GM21825 (cell line): Measurements from ENCODE around the gene BCAM.

Experiments
- ATAC-seq: cut with Tn5 transposase; IDR thresholded peaks from one replicate; pipeline ENCODE4 v1.9.1; 2021; ENCODE audit warnings: mild to moderate bottlenecking, moderate library complexity; ENCODE audit not compliant: unreplicated experiment

BCAM gene

DNA sequence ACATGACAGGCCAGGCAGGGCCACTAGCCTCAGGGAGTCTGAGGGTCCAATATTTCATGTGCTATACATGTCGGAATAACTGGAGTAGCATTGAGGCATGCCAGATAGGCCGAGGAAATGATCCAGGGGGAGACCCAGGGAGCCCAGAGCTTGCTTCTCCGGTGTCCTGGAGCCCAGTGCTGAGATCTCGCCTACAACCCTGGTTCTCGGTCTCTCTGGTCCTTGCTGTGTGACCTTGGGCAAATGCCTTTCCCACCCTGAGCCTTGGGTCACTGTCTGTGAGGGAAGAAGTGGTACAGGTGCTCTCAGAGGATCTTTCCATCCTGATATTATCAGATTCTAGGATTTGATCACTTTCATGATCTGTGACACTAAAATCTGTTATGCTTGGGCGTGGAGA, 19.9 kb upstream of the BCAM start:
- no peak for ATAC-seq

DNA sequence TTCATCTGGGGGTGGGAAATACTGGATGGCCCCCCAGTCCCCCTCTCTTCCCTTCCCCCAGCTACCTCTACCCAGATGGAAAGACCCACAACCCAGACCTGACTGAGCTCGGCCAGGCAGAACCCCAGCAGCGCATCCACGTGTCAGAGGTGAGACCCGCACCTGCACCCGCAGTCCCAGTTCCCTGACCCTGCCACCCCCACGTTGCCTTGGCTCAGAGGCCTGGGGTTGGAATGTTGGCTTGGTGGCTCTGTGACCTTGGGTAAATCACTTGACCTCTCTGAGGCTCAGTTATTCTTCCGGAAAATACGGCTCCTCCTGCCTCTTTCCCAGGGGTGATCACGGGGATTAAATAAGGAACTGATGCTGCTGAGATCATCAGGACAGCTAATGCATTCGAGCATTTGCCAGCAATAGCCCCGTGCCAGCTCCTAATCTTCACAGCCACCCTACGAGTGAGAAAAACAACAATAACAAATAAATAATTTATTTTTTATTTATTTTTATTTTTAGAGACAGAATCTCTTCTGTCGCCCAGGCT, 18.9 kb upstream of the BCAM start:
- ATAC-seq, result no peak

DNA sequence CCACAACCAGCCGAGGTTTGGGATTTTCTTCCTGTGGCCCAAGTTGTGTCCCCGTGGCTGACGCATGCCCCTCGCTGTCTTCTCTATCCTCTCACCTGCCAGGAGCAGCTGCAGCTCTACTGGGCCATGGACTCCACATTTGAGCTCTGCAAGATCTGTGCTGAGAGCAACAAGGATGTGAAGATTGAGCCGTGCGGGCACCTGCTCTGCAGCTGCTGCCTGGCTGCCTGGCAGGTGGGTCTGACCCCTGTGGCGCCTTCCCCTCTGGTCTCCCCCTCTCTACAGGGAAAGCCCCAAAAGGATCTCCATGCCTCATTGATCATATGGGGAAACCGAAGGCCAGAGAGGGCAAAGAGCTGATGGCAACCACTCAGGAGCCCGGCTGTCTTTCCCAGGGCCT, 16.6 kb upstream of the BCAM start:
- ATAC-seq, result no peak

DNA sequence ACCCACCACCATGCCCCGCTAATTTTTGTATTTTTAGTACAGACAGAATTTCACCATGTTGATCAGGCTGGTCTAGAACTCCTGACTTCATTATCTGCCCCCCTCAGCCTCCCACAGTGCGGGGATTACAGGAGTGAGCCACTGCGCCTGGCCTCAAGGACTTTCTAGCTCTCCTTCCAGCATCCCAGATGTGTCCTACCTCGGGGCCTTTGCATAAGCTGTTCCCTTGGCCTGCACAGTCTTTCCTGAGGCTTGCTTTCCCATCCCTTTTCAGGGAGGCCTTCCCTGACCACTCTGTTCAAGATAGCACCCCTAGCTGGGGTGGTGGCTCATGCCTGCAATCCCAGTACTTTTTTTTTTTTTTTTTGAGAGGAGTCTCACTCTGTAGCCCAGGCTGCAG, 14.3 kb upstream of the BCAM start:
- ATAC-seq, result no peak

DNA sequence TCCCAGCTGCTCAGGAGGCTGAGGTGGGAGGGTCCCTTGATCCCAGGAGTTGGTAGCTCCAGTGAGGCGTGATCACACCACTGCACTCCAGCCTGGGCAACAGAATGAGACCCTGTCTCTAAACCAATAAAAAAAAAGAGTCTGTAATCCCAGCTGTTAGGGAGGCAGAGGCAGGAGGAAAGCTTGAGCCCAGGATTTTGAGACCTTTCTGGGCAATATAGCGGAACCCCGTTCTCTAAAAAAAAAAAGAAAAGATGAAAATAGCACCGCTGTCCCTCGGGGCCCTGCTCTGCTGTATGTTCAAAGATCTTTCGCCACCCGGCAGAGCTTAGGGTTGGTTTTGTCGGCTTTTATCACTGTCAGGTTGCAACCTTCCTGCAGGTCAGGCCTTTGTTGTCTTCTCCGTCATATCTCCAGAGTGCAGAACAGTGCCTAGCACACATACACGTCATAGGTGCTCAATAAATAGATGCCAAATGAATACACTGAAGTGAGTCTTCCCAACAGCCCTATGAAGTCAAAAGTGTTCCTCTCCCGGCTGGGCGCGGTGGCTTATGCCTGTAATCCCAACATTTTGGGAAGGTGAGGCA, 13.4 kb upstream of the BCAM start:
- ATAC-seq, result no peak

DNA sequence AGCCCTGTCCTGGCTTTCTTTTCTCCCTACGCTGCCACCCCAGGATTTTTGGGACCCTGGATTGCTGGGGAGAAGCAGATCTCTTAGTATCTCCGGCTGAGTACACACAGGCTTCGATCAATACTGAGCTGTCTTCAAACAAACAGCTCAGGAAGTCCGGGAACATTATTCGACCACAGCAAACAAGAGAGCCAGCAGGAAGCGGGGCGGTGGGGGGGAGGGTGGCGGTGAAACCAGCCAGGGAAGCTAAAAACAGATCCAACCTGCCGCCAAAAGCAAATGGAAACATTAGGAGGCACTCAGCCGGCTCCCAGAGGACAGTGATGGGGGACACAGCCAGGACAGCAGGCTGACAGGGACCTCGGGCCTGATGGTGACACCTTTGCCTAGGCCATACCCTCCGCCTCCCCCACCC, 12.2 kb upstream of the BCAM start:
- ATAC-seq, result no peak

DNA sequence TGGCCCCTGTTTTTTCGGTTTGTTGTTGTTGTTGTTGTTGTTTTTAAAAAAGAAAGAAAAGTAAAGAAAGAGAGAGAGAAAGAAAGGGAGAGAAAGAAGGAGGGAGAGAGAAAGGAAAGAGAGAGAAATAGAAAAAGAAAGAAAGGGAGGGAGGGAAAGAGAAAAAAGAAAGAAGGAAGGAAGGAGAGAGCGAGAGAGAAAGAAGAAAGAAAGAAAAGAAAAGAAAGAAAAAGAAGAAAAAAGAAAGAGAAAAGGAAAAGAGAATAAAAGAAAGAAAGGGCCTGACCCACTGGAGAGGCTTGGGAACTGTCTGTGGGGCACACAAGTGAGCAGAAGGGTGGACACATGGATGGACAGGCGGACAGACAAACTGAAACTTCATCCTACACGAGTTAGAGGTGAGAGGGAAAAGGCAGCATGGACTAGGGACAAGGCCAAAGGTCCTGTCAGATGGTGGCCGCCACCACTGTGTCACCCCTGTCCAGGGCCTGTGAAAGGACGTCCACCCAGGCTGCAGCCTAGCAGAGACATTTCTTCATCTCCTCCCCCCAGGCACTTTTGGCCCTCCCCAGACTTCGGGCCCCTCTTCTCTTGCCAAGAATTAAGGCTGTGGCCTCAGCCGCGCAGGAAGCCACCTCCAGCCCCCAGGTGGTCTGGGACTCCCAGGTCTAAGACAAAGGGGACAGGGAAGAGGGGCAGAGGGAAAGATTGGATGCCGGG, 9.1 kb upstream of the BCAM start:
- ATAC-seq, result no peak

DNA sequence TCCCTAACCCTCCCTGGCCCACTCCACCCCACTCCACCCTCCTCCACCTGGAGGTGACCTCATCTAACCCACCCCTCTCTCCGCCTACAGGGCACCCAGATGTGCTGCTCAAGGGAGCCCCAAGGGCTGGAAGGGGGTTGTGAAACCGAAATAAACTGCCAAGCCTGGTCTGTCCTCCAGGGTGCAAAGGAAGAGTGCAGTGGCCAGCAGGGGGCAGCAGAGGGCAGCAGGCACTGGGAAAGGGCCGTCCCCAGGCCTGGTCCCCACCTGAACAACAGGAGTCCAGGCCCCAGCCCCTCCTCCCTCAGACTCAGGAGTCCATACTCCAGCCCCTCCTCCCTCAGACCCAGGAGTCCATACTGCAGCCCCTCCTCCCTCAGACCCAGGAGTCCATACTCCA, 8.4 kb upstream of the BCAM start:
- peak; percentile 68 for ATAC-seq

DNA sequence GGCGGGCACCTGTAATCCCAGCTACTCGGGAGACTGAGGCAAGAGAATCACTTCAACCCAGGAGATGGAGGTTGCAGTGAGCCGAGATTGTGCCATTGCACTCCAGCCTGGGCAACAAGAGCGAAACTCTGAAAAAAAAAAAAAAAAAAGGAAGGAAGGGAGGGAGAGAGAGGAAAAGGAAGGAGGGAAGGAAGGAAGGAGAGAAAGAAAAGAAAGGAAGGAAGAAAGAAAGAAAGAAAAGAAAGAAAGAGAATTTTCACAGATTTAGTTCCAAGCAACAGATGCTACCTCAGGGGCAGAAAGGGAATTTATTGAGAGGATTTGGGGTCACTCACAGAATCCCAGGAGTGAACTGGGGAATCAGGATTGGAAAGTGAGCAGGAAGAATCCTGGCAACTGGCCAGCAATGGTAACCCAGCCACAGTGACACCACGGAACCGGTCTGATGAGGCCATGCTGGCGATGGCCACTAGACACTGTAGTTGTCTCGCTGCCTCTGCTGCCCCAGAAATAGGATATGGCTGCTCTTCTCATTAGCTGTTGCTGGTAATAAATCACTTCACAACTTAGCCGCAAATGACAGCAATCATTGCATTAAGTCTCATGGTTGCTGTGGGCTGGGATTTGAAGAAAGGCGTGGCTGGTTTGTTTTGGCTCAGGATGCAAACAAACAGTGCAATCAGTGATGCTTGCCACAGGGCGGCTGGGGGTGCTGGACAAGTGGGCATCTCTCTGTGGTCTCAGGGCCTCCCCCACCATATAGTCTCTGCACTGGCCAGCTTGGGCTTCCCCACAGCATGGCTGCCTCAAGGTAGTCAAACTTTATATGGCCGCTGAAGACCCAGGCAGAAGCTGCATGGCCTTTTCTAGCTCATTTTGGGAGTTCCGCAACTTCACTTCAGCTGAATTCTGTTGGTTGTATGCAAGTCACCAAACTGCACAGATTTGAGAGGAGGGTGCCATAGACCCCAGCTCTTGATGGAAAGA, 5.2 kb upstream of the BCAM start:
- ATAC-seq, result no peak

DNA sequence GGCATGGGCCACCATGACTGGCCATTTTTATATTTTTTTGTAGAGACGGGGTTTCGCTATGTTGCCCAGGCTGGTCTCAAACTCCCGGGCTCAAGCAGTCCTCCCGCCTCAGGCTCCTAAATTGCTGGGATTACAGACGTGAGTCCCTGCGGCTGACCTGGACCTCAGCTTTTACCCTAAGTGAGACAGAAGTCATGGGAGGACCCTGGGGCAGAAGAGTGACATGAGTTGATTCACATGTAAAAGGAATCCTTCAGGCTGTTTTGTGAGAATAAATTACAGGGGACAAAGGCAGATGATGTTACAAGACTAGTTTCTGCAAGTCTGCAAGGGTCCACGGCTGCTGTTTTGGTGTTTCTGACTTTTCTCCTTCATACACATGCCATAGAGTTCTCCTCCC, 2.6 kb upstream of the BCAM start:
- no peak for ATAC-seq

DNA sequence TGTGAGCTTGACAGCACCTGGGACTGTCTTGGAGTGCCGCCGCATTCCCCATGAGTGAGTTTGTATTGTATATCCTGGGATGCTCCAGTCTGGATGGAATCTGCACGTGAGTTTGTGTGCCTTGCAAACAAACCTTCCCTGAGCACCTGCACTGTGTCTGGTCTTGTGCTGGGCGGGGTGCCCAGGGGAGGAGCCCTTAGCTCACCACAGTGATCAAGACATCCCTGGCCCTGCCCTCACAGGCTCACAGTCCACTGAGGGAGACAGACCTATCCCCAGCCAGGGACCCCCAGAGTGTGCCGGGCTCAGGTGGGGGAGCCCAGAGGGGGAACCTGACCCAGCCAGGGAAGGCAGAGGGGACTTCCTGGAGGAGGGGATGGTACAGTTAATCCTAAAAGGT, 1.7 kb upstream of the BCAM start:
- no peak for ATAC-seq

DNA sequence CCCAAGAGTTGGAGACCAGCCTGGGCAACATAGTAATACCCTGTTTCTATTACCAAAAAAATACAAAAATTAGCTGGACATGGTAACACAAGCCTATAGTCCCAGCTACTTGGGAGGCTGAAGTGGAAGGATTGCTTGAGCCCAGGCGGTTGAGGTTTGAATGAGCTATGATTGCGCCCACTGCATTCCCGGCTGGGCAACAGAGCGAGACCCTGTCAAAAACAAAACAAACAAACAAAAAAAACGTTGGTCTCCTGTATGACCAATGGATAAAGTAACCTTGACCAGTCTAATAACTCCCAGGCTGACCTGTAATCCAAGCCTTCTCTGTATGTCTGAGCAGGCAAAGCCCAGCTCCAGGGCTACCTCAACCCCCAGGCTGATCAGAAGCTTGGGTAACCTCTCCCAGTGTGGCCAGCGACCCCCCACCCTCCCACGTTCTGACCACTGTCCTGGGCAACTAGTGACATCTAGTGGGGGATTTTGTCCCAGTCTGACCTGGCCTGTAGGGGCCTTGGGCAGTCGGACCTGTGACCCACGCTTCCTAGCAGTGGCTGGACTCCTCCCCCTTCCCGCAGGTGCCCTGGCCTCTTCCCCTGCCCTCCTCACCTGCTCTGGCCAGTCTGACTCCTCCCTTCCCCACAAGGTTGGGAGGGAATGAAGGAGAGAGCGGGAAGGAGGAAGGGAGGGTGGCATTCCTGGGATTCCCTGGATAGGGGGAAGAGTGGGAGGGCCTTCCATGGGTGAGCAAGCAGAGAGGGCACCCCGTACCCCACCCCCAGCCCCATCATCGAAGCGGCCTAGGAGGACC, 1.0 kb upstream of the BCAM start:
- ATAC-seq, result no peak

DNA sequence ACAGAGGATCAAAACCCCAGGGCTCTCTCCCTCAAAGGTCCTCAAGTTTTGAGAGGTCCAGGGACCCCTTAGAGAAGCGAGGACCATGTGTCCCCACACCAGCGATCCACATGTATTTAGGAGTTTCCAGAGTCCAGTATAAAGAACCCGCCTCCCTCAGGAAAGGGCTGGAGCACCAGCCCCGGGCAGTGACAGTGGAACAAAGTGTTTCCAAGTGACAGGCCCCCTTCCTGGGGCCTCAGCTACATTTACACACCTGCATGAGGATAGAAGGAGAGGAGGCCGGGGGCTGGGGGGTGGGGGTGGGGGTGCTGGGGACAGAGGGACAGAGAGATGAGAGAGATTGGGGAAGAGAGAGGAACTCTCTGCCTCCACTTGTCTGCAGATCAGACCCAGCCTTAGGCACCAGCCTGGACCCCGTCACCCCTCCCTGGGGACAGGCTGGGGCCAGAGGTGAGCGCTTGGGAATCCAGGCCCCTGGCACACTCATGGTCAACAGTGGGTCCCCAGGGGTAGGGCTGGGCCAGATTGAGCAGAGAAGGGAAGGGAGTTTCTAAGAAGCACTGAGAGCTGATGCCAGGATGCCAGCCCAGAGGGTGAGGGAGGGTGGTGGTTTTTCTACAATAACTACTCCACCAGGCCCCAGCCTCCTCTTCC, 802 bp downstream of the BCAM start:
- ATAC-seq, result no peak

DNA sequence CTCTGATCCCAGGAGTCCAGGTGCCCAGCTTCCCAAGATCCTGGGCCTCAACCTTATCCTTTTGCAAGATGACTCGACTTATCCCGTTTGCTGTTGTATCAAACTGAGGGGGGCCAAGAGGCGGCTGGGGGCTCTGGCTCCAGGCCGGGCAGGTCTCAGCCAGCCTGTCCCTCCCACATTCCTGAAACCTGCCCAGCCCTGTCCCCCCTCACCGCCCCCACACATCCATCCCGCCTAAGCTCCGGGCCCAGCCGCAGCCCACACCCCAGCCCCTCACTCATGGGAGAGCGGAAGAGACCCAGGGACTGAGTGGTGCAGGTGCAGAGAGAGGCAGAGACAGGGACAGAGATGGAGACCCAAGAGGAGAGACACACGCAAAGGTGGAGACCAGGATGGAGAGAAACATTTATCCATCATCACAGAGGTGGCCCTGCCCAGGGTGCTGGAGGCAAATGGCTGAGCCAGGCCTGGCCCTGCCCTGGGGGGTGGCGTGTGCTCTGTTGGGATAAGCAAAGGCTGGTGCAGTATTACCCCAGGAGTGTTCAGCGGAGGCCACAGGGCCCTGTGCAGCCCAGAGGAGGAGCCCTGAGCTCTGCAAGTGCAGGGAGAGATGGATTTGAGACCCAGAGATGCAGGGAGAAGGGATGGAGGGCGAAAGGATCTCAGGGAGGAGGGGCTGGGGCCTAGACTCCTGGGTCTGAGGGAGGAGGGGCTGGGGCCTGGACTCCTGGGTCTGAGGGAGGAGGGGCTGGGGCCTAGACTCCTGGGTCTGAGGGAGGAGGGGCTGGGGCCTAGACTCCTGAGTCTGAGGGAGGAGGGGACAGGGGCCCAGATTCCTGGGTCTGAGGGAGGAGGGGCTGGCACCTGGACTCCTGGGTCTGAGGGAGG, 1.6 kb downstream of the BCAM start:
- ATAC-seq, result no peak

DNA sequence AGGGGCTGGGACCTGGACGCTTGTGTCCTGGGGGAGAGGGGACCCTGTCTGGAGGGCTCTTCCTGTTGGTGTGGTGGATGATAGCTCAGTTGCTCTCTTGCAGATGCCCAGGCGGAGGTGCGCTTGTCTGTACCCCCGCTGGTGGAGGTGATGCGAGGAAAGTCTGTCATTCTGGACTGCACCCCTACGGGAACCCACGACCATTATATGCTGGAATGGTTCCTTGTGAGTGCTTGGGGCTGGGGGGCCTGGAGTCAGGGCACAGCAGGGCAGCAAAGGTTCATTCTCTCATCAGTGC, 2.2 kb downstream of the BCAM start:
- ATAC-seq, result no peak

DNA sequence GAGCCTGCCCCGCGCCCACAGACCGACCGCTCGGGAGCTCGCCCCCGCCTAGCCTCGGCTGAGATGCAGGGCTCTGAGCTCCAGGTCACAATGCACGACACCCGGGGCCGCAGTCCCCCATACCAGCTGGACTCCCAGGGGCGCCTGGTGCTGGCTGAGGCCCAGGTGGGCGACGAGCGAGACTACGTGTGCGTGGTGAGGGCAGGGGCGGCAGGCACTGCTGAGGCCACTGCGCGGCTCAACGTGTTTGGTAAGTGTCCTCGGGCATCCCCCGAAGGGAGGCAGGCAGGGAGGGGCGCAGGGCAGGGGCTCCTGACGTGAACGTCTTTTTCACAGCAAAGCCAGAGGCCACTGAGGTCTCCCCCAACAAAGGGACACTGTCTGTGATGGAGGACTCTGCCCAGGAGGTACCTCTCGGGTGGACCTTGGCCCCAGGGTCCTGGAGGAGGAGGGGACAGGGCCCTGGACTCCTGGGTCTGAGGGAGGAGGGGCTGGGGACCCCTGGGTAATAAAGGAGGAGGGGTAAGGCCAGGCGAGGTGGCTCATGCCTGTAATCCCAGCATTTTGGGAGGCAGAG, 3.3 kb downstream of the BCAM start:
- ATAC-seq, result no peak

DNA sequence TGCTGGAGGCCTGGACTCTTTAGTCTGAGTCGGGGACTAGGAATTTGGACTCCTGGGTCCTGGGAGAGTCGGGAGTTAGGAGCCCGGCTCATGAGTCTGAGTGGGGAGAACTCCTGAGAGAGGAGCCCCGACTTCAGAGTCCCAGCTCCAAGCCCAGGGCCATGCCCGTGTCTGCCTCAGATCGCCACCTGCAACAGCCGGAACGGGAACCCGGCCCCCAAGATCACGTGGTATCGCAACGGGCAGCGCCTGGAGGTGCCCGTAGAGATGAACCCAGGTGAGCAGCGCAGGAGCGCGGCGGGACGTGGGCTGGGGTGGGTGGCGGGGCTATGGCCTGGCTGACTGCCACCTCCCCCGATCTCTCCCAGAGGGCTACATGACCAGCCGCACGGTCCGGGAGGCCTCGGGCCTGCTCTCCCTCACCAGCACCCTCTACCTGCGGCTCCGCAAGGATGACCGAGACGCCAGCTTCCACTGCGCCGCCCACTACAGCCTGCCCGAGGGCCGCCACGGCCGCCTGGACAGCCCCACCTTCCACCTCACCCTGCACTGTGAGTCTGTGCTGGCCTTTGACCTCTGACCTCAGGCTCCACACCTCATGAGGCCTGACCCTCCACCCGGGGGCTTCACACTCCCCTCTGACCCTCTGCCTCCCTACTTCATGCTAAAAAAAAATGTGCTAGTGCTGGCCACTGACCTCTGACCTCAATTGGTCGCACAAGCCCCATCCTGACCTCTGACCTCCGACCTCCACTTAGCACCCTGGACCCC, 4.4 kb downstream of the BCAM start:
- no peak for ATAC-seq

DNA sequence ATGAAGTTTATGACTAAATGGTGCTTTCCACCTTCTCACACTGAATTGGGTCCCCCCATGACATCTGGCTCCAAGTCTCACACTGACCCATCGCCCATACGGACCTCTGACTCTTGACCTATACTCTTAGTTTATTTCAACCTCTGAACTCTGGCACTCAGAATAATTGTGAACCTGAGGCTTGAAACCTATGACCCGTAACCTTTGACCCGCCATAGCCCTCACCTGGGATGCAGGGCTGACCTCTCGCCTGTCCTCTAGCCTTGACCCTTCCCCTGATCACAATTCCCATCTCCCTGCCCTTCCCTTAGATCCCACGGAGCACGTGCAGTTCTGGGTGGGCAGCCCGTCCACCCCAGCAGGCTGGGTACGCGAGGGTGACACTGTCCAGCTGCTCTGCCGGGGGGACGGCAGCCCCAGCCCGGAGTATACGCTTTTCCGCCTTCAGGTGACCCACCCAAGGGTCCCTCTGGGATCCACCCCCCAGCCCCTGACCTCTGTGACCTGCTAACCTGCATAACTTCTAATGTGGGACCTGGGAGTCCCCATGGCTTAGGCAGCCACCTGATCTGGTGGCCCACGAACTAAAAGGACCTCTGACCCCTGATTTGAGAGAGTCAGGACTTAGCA, 5.1 kb downstream of the BCAM start:
- no peak for ATAC-seq
